ENCODE measurements around the gene SOX5.

GRCh38 chr12:23831739-23832138 lies 117.7 kb downstream of the SOX5 start:
- TF ChIP-seq CTCF (IDR thresholded peaks at IDR 0.05; ENCODE audit: low read length) (no peak), EZH2 (optimal IDR thresholded peaks at IDR 0.05; ENCODE audit: low read depth, low read length) (no peak)

Data from MM.1S (cell line).